Hepatocyte (in vitro differentiated cells): ENCODE data around the gene TVP23A.

Experiments
- EZH2 ChIP-seq: fragments of 200-600 bp; sonication (generic); IDR thresholded peaks from 2 replicates; pipeline ENCODE4 v1.6.1; 2016; ENCODE audit warnings: antibody characterized with exemption, mild to moderate bottlenecking, borderline replicate concordance
- EZH2phosphoT487 ChIP-seq: fragments of 200-600 bp; sonication (generic); IDR thresholded peaks from one replicate; pipeline ENCODE4 v1.6.1; 2018; ENCODE audit warnings: antibody characterized with exemption, mild to moderate bottlenecking, low read depth, moderate library complexity; ENCODE audit not compliant: unreplicated experiment, severe bottlenecking
- TF ChIP-seq, protein P1 (sequence below): fragments of 200-600 bp; sonication (generic); IDR thresholded peaks from 2 replicates; pipeline ENCODE4 v1.5.1; 2016; ENCODE audit warnings: antibody characterized with exemption, mild to moderate bottlenecking; ENCODE audit not compliant: poor library complexity

DNA sequence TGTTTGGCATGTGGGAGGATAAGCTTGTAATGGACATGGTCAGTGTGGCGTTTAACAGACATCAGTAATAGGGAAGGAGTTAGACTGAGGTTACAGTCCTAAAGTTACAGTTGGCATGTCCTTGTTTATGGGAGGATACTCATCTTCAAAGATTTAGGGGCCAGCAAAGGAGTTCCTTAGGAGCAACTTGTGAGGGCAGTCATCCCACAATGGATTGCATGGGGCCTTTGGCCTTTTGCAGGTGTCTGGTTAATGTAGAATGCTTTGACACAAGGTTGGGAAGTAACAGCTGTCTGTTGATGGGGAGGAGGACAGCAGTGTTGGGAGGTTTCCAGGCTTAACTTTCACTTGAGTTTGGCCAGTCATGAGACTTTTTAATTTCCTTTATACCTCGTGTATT is 72.8 kb downstream of the TVP23A start:
- TF ChIP-seq, protein P1, sequence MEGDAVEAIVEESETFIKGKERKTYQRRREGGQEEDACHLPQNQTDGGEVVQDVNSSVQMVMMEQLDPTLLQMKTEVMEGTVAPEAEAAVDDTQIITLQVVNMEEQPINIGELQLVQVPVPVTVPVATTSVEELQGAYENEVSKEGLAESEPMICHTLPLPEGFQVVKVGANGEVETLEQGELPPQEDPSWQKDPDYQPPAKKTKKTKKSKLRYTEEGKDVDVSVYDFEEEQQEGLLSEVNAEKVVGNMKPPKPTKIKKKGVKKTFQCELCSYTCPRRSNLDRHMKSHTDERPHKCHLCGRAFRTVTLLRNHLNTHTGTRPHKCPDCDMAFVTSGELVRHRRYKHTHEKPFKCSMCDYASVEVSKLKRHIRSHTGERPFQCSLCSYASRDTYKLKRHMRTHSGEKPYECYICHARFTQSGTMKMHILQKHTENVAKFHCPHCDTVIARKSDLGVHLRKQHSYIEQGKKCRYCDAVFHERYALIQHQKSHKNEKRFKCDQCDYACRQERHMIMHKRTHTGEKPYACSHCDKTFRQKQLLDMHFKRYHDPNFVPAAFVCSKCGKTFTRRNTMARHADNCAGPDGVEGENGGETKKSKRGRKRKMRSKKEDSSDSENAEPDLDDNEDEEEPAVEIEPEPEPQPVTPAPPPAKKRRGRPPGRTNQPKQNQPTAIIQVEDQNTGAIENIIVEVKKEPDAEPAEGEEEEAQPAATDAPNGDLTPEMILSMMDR: no peak
- TF ChIP-seq EZH2 (no peak), EZH2phosphoT487 (no peak)
